ENCODE results near the gene COX6A1. TPM values are rescaled to one million over a fixed set of nuclear protein-coding genes. Genes with fewer than 3 reads are reported as not detected.

Gene COX6A1
- total RNA-seq, 1 donor, result 215 TPM

DNA sequence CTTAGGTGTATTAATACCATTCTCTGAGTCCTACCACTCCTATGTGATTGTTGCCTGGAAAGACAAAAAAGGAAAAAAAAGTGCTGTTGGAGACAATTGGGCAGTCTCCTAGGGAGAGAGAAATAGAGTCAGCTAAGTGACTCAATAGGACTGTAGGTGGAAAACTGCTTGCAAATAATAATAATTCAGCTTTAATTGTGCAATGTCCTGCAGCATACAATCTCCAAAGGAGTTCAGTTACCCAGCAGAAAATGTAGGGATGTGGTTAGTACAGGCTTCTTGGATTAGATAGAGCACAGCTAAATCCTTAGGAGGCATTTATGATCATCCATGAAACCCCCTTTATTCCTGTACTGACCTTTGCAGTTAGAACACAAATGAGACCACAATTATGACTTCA lies 34.6 kb downstream of the COX6A1 start:
- TF ChIP-seq, protein P1, sequence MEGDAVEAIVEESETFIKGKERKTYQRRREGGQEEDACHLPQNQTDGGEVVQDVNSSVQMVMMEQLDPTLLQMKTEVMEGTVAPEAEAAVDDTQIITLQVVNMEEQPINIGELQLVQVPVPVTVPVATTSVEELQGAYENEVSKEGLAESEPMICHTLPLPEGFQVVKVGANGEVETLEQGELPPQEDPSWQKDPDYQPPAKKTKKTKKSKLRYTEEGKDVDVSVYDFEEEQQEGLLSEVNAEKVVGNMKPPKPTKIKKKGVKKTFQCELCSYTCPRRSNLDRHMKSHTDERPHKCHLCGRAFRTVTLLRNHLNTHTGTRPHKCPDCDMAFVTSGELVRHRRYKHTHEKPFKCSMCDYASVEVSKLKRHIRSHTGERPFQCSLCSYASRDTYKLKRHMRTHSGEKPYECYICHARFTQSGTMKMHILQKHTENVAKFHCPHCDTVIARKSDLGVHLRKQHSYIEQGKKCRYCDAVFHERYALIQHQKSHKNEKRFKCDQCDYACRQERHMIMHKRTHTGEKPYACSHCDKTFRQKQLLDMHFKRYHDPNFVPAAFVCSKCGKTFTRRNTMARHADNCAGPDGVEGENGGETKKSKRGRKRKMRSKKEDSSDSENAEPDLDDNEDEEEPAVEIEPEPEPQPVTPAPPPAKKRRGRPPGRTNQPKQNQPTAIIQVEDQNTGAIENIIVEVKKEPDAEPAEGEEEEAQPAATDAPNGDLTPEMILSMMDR (IDR thresholded peaks at IDR 0.05; ENCODE audit: insufficient read depth, low read depth, low read length), result no peak
- no peak overlapping the region for H3K4me3 ChIP-seq (ENCODE audit: low read depth, low read length)
- DNase-seq (ENCODE audit: low read depth), result no peak

DNA sequence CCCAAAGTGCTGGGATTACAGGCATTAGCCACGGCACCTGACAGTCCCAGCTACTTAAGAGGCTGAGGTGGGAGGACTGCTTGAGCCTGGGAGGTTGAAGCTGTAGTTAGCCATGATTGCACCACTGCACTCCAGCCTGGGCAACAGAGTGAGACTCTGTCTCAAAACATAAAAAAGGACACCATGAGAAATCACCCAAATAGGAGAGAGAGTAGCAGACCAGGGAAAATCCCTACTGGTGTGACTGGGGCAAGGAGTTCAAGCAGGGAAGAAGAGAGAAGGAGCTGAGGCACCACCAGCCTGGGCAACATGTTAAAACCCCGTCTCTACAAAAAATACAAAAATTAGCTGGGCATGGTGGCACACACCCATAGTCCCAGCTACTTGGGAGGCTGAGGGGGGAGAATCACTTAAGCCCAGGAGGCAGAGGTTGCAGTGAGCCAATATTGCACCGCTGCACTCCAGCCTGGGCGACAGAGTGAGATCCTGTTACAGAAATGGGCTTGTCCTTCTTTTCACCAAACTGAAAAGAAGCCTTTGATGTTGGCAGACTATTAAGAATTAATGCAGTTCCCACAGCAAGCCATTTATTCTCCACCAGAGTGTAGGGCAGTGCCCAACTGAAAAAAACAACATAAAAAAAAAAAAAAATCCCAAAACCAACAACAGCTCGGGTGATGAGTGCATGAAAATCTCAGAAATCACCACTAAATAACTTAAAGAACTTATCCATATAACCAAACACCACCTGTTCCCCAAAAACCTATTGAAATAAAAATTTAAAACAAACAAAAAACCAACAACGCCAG lies 36.1 kb downstream of the COX6A1 start:
- DNase-seq (ENCODE audit: low read depth), result no peak
- no peak overlapping the region for H3K4me3 ChIP-seq (ENCODE audit: low read depth, low read length)
- TF ChIP-seq, protein P1 (IDR thresholded peaks at IDR 0.05; ENCODE audit: insufficient read depth, low read depth, low read length), result no peak

DNA sequence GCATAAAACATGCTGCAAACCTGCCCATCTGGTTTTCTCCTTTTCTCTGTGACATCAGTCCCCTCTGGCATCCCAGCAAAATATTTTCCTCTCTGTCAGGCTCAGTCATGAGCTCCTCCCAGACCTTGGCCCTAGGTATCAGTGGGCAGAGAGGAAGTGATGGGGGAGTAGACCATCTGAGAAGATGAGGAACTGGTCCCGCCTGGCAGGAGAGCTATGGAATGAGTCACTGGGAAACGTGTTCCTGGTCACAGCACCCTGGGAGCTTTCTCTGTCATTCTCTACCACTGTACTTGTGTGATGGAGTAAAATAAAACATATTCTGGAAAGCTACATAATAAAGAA lies 36.7 kb downstream of the COX6A1 start:
- peak; percentile 34 for DNase-seq (ENCODE audit: low read depth)
- H3K4me3 ChIP-seq (ENCODE audit: low read depth, low read length), result no peak overlapping the region
- TF ChIP-seq, protein P1 (IDR thresholded peaks at IDR 0.05; ENCODE audit: insufficient read depth, low read depth, low read length), result no peak

DNA sequence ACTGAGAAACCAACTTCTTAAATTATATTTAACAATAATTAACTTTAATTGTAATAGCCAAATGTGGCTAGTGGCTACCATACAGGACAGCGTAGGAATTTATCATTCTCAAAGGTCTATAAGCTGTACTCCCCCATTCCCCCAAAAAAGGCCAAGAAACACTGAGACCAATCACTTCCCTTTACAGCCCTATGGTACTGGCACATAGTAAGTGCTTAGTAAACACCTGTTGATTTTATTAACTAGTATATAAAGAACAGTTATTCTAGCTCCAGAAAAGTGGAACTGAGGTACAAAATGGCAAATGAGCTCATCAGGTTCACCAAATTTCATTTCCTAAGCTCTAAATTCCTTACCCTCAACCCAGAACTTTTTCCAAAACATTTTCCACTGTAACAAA lies 37.7 kb downstream of the COX6A1 start:
- no peak for DNase-seq (ENCODE audit: low read depth)
- TF ChIP-seq, protein P1 (IDR thresholded peaks at IDR 0.05; ENCODE audit: insufficient read depth, low read depth, low read length), result no peak
- H3K4me3 ChIP-seq (ENCODE audit: low read depth, low read length), result no peak overlapping the region

DNA sequence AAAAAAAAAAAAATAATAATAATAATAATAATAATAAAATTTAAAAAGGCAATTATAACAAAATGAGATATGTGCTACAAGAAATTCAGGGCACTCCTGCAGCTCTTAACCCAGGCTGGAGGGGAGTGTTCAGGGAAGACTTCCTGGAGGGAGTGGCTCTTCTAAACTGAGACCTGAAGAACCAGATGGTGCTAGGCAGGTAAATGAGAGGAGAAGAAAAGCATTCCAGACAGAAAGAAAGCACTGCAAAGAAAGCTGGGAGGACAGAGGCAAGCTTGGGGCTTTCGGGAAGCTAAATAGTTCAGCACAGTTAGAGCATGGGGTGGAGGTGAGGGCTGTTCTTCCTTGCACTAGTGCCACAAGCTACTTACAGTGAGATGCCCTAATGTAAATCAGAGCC lies 41.5 kb downstream of the COX6A1 start:
- no peak overlapping the region for H3K4me3 ChIP-seq (ENCODE audit: low read depth, low read length)
- TF ChIP-seq, protein P1 (IDR thresholded peaks at IDR 0.05; ENCODE audit: insufficient read depth, low read depth, low read length), result no peak
- DNase-seq (ENCODE audit: low read depth), result no peak

DNA sequence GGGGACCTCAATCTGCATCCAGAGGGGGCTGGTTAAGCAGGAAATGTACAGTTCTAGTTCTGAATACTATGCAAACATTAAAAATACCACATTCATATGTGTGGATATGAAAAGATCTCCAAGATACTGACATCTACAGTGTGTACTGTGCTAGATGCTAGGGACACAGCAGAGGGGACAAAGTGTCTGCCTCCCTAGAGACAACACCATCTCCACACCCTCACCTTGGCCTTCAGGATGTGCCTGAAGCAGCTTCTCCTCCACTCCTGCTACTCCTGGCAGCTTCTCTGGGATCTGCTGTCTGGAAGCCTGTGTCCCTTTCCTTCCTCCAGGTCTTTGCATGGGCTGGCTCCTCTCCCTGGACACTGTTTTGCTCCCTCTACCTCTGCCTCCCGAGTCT lies 42.3 kb downstream of the COX6A1 start:
- no peak for DNase-seq (ENCODE audit: low read depth)
- no peak overlapping the region for H3K4me3 ChIP-seq (ENCODE audit: low read depth, low read length)
- TF ChIP-seq, protein P1 (IDR thresholded peaks at IDR 0.05; ENCODE audit: insufficient read depth, low read depth, low read length), result no peak

All from fibroblast of villous mesenchyme (primary cell).